HepG2 (cell line): ENCODE measurements around the gene ANP32A. TPM values are rescaled to one million over a fixed set of nuclear protein-coding genes. Genes with fewer than 3 reads are reported as not detected.

Experiments used
- ATAC-seq: fragments of 200-7000 bp; cut with Tn5 transposase; 3 replicates; pipeline ENCODE4 v1.9.1; 2020; ENCODE audit warnings: mild to moderate bottlenecking, moderate library complexity
- BruUV-seq: library from RNA; stranded (reverse); fragments of 400-500 nt; replicated peaks from 2 replicates; lab custom pipeline; 2021; lab: Mats Ljungman, UMichigan
- CTCF ChIA-PET: fragments of 300-600 bp; formaldehyde crosslinking; extraction: SDS; loops from one replicate; lab custom pipeline; 2021; ENCODE audit warnings: low total read pairs, inconsistent platforms, low intra/inter-chr PET ratio; lab: Yijun Ruan, JAX
- POLR2A ChIA-PET: fragments of 350-600 bp; sonication (Branson Sonifier 250); formaldehyde crosslinking; loops from one replicate; lab custom pipeline; 2020; ENCODE audit warnings: antibody characterized with exemption, inconsistent platforms; lab: Yijun Ruan, JAX
- DNase-seq: peaks from one replicate; pipeline ENCODE4 v3.0.0-alpha.2; 2015; ENCODE audit warnings: low spot score
- FAIRE-seq: peaks from 3 replicates; lab custom pipeline; 2011; peaks lifted over from hg19 to GRCh38; lab: Jason Lieb, UNC
- H2AFZ ChIP-seq: one replicate; pipeline ENCODE4 v1.6.1; 2011; ENCODE audit warnings: low read length, inconsistent platforms
- H3K27ac ChIP-seq: fragments of 300-600 bp; 3 replicates; pipeline ENCODE4 v1.8.0; 2011; ENCODE audit warnings: mixed run types, mild to moderate bottlenecking, mixed read lengths, low read length, inconsistent platforms; ENCODE audit not compliant: insufficient read depth; ENCODE audit errors: extremely low read length
- H3K27me3 ChIP-seq, 2 experiments: fragments of 200-600 bp in 1 of 2; 2 replicates in 1 of 2; 3 replicates in 1 of 2; pipeline versions ENCODE4 v1.6.0 to v1.8.0; 2011; ENCODE audit warnings: low read length in 2 of 2, mild to moderate bottlenecking in 2 of 2, moderate library complexity in 2 of 2, inconsistent platforms in 1 of 2; ENCODE audit not compliant: insufficient read depth in 2 of 2, control insufficient read depth in 1 of 2
- H3K36me3 ChIP-seq, 2 experiments: fragments of 200-600 bp in 1 of 2; replicated peaks in 1 of 2; 2 replicates in 1 of 2; 3 replicates in 1 of 2; pipeline versions ENCODE4 v1.5.1 to v1.8.0; 2011; ENCODE audit warnings: low read length in 2 of 2, inconsistent platforms in 1 of 2; ENCODE audit not compliant: insufficient read depth in 2 of 2, control insufficient read depth in 1 of 2
- H3K4me1 ChIP-seq: 2 replicates; pipeline ENCODE4 v1.5.1; 2012; ENCODE audit warnings: low read length, inconsistent platforms; ENCODE audit not compliant: insufficient read depth
- H3K4me2 ChIP-seq: 2 replicates; pipeline ENCODE4 v1.6.0; 2011; ENCODE audit warnings: low read depth, low read length, inconsistent platforms
- H3K4me3 ChIP-seq, 3 experiments: fragments of 200-600 bp in 1 of 3; sonication (generic), shearing (Covaris generic) in 1 of 3; replicated peaks in 1 of 3; 2 replicates each; pipeline ENCODE4 v1.5.1; 2011 to 2016; ENCODE audit warnings: low read length in 3 of 3, inconsistent platforms in 2 of 3, low read depth in 2 of 3, mild to moderate bottlenecking in 2 of 3, control low read depth in 1 of 3, mixed read lengths in 1 of 3; ENCODE audit not compliant: insufficient read depth in 1 of 3
- H3K79me2 ChIP-seq: one replicate; pipeline ENCODE4 v1.6.1; 2011; ENCODE audit warnings: low read length, inconsistent platforms; ENCODE audit not compliant: insufficient read depth
- H3K9ac ChIP-seq: 2 replicates; pipeline ENCODE4 v1.6.0; 2011; ENCODE audit warnings: mild to moderate bottlenecking, low read depth, low read length, inconsistent platforms; ENCODE audit not compliant: insufficient read depth
- H3K9me3 ChIP-seq: 2 replicates; pipeline ENCODE4 v1.5.1; 2012; ENCODE audit warnings: mild to moderate bottlenecking, low read length
- H4K20me1 ChIP-seq: 2 replicates; pipeline ENCODE4 v1.6.0; 2011; ENCODE audit warnings: inconsistent platforms, mild to moderate bottlenecking, low read length, moderate library complexity; ENCODE audit not compliant: insufficient read depth
- HCFC1 ChIP-seq: fragments of 150-350 bp; IDR thresholded peaks from 2 replicates; pipeline ENCODE4 v1.6.1; 2014; ENCODE audit warnings: low read depth, low read length
- IKZF4 ChIP-seq: sonication (generic); formaldehyde crosslinking; IDR thresholded peaks from 2 replicates; pipeline ENCODE4 v1.5.1; 2020; ENCODE audit warnings: borderline replicate concordance, mild to moderate bottlenecking, low read depth, missing genetic modification reagents; ENCODE audit errors: not compliant biosample characterization
- KLF13 ChIP-seq: sonication (generic); formaldehyde crosslinking; IDR thresholded peaks from 2 replicates; pipeline ENCODE4 v1.4.0; 2020; ENCODE audit warnings: mild to moderate bottlenecking, missing genetic modification reagents
- ZFP62 ChIP-seq: sonication (generic); formaldehyde crosslinking; IDR thresholded peaks from 2 replicates; pipeline ENCODE4 v1.4.0; 2020; ENCODE audit warnings: missing genetic modification reagents
- WGBS: methylation state at CpG from one replicate; pipeline ENCODE4 v1.1.6; 2017; ENCODE audit warnings: low lambda C conversion rate; 5-methylcytosine and 5-hydroxymethylcytosine counted together
- in situ Hi-C: cut with HindIII; loops from 2 replicates; pipeline ENCODE4 v1.10.0; 2017; ENCODE audit warnings: low pct_unique_long_range_greater_than_20kb; ENCODE audit not compliant: extremely low pct_ligation_motif_present
- intact Hi-C: fragments of 100-400 bp; cut with micrococcal nuclease; formaldehyde crosslinking; loops from one replicate; pipeline ENCODE4 v1.10.0; 2022; ENCODE audit not compliant: unreplicated experiment
- polyA plus RNA-seq, 8 experiments: library from polyadenylated mRNA; depleted of rRNA in 3 of 8; stranded (reverse) in 7 of 8; unstranded in 1 of 8; fragments of >200 nt; fragmentation: Illumina TruSeq in 4 of 8; extraction: Trizol in 4 of 8; gene quantifications; 2 replicates each; pipeline versions ENCODE4 v1.2.1 to v1.2.3, GENCODE V29; 2011 to 2016; ENCODE audit warnings: low read depth in 4 of 8, missing spikeins in 1 of 8, mixed read lengths in 1 of 8; ENCODE audit not compliant: insufficient read depth in 1 of 8
- total RNA-seq, 5 experiments: library from RNA; depleted of rRNA; stranded (reverse); fragments of >200 nt; fragmentation: Illumina TruSeq; extraction: Trizol; gene quantifications; 2 replicates each; pipeline ENCODE4 v1.2.3, GENCODE V29; 2016; ENCODE audit warnings: low read depth in 1 of 5
- TF ChIP-seq, protein P1 (sequence below): sonication (generic); formaldehyde crosslinking; IDR thresholded peaks from 2 replicates; pipeline ENCODE4 v1.5.0; 2020; ENCODE audit warnings: mild to moderate bottlenecking, missing genetic modification reagents, borderline replicate concordance
- TF ChIP-seq, protein P2 (sequence below): sonication (generic); formaldehyde crosslinking; IDR thresholded peaks from 2 replicates; pipeline ENCODE4 v1.8.0; 2022; ENCODE audit warnings: mild to moderate bottlenecking, missing genetic modification reagents, moderate library complexity

ANP32A gene
- total and polyA plus RNA-seq, 2 of the 13 experiments (the other 11 are each of a cell fraction or from before 2014, with no cell fraction given): 60.6 to 206 TPM

DNA sequence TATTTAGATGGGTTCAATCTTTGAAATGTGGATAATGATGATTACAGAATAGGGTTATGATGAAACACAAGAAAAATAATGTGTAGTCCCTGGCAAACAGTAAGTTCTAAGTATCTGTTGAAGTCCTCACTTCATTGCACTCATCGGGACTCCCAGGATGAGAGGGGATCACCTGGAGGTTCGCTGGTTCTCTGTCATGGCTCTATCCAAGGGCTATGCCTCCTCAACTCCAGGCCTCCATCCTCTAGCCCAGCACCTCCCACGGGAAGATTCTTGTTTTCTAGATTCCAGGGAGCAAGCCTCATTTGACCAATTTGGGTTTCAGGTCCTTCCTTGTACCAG lies 45.5 kb downstream of the ANP32A start (continued):
- TF ChIP-seq, protein P1, sequence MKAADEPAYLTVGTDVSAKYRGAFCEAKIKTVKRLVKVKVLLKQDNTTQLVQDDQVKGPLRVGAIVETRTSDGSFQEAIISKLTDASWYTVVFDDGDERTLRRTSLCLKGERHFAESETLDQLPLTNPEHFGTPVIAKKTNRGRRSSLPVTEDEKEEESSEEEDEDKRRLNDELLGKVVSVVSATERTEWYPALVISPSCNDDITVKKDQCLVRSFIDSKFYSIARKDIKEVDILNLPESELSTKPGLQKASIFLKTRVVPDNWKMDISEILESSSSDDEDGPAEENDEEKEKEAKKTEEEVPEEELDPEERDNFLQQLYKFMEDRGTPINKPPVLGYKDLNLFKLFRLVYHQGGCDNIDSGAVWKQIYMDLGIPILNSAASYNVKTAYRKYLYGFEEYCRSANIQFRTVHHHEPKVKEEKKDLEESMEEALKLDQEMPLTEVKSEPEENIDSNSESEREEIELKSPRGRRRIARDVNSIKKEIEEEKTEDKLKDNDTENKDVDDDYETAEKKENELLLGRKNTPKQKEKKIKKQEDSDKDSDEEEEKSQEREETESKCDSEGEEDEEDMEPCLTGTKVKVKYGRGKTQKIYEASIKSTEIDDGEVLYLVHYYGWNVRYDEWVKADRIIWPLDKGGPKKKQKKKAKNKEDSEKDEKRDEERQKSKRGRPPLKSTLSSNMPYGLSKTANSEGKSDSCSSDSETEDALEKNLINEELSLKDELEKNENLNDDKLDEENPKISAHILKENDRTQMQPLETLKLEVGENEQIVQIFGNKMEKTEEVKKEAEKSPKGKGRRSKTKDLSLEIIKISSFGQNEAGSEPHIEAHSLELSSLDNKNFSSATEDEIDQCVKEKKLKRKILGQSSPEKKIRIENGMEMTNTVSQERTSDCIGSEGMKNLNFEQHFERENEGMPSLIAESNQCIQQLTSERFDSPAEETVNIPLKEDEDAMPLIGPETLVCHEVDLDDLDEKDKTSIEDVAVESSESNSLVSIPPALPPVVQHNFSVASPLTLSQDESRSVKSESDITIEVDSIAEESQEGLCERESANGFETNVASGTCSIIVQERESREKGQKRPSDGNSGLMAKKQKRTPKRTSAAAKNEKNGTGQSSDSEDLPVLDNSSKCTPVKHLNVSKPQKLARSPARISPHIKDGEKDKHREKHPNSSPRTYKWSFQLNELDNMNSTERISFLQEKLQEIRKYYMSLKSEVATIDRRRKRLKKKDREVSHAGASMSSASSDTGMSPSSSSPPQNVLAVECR (CRISPR knock-in tag): no peak
- TF ChIP-seq ZFP62 (CRISPR knock-in tag) (no peak), KLF13 (CRISPR knock-in tag) (no peak)
- TF ChIP-seq, all 625 proteins: peak for 0

DNA sequence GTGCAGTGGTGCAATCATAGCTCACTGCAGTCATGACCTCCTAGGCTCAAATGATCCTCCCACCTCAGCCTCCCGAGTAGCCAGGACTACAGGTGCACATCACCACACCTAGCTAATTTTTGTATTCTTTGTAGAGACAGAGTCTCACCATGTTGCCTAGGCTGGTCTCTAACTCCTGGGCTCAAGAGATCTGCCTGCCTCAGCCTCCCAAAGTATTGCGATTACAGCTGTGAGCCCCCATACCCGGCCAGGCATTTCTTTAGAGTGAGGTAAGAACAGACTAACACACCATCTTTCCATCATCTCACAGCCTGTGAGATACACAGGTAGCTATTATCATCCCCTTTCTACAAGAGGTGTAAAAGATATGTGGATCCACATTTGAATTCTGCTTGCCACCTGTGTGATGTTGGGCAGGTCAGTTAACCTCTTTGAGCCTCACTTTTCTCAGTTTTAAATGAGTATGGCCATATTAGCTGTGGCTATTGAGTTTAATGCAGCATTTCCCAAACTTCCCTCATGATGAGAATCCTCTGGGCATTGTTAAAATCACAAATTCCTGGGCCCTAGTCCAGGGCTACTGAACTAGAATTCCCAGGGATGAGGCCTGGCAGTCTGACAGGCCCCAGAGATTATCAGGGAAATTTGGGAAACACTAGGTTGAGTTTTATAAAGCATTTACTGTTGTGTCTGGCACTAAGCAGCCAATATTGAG lies 46.0 kb downstream of the ANP32A start:
- peaks cover 0 to 7% of the 10 kb centered on the region in 2 experiments; a peak in 2 of 5 replicates for H3K36me3 ChIP-seq
- intact Hi-C loops: loop anchor here (5.0 kb wide), 1 partner anchor 467 kb away; no protein-coding TSS in a partner anchor
- H4K20me1 ChIP-seq: no peaks in the 10 kb centered on the region
- H3K27me3 ChIP-seq: peaks cover 0 to 6% of the 10 kb centered on the region in 2 experiments; a peak in 1 of 5 replicates
- POLR2A ChIA-PET: no interaction called here
- no peaks in the 10 kb centered on the region for H3K79me2 ChIP-seq
- 42% methylated on average over 3 of the region's 3 CpGs for WGBS
- no peaks in the 10 kb centered on the region for H3K4me1 ChIP-seq
- no peak overlapping the region for H3K4me2 ChIP-seq
- no peak overlapping the region for H3K4me3 ChIP-seq
- H3K27ac ChIP-seq: no peak overlapping the region
- CTCF ChIA-PET: no interaction called here
- DNase-seq (no peak), FAIRE-seq (no peak), ATAC-seq (no peak)
- no TSS peak for BruUV-seq
- in situ Hi-C loops: loop anchor here (5.0 kb wide), 1 partner anchor 43 kb away; no protein-coding TSS in a partner anchor
- H3K9ac ChIP-seq: no peak overlapping the region
- TF ChIP-seq HCFC1 (no peak), IKZF4 (CRISPR knock-in tag) (no peak)
- TF ChIP-seq, protein P2, sequence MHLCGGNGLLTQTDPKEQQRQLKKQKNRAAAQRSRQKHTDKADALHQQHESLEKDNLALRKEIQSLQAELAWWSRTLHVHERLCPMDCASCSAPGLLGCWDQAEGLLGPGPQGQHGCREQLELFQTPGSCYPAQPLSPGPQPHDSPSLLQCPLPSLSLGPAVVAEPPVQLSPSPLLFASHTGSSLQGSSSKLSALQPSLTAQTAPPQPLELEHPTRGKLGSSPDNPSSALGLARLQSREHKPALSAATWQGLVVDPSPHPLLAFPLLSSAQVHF (CRISPR knock-in tag): no peak
- no peak overlapping the region for H2AFZ ChIP-seq
- no peaks in the 10 kb centered on the region for H3K9me3 ChIP-seq
